Liver (tissue), 9 donors: Measurements from ENCODE around the gene CAST. TPM values are rescaled to one million over a fixed set of nuclear protein-coding genes. Genes with fewer than 3 reads are reported as not detected.
A peak's percentile ranks its signal among the peaks of the same experiment; 100 is the strongest.

ENCODE experiments used
- DNase-seq: peaks from one replicate; pipeline ENCODE4 v3.0.0-alpha.2; 2017; ENCODE audit warnings: low spot score
- H3K27ac ChIP-seq, 2 donors: one replicate each; pipeline ENCODE4 v1.7.0; 2013; ENCODE audit warnings: inconsistent platforms in 2 of 2, low read length in 2 of 2, control low read depth in 1 of 2, low read depth in 1 of 2, mild to moderate bottlenecking in 1 of 2
- H3K27me3 ChIP-seq, 4 donors: one replicate each; pipeline versions ENCODE4 v1.6.1 to v1.7.0; 2013; ENCODE audit warnings: low read length in 3 of 4, inconsistent platforms in 1 of 4, mild to moderate bottlenecking in 1 of 4, moderate library complexity in 1 of 4; ENCODE audit not compliant: control insufficient read depth in 4 of 4, insufficient read depth in 4 of 4
- H3K36me3 ChIP-seq, 4 donors: one replicate each; pipeline versions ENCODE4 v1.6.1 to v1.7.0; 2013; ENCODE audit warnings: low read length in 3 of 4, mild to moderate bottlenecking in 3 of 4, low read depth in 1 of 4, moderate library complexity in 1 of 4; ENCODE audit not compliant: control insufficient read depth in 4 of 4, insufficient read depth in 3 of 4
- H3K4me1 ChIP-seq, 4 donors: one replicate each; pipeline versions ENCODE4 v1.6.1 to v1.7.0; 2013; ENCODE audit warnings: low read length in 3 of 4, mild to moderate bottlenecking in 3 of 4, moderate library complexity in 1 of 4; ENCODE audit not compliant: control insufficient read depth in 4 of 4, insufficient read depth in 4 of 4
- H3K4me3 ChIP-seq, 3 donors: one replicate each; pipeline versions ENCODE4 v1.6.1 to v1.7.0; 2013; ENCODE audit warnings: low read length in 3 of 3, control low read depth in 1 of 3, low read depth in 1 of 3, mild to moderate bottlenecking in 1 of 3
- H3K9ac ChIP-seq, 2 donors: one replicate each; pipeline ENCODE4 v1.7.0; 2013; ENCODE audit warnings: low read length in 2 of 2, mild to moderate bottlenecking in 2 of 2, moderate library complexity in 2 of 2, control low read depth in 1 of 2, low read depth in 1 of 2
- H3K9me3 ChIP-seq, 4 donors: one replicate each; pipeline versions ENCODE4 v1.6.1 to v1.7.0; 2013; ENCODE audit warnings: low read length in 3 of 4; ENCODE audit not compliant: control insufficient read depth in 4 of 4
- ATF3 ChIP-seq: IDR thresholded peaks from 2 replicates; pipeline ENCODE4 v1.6.1; 2016; ENCODE audit warnings: antibody characterized with exemption
- CTCF ChIP-seq: fragments of 150-350 bp; IDR thresholded peaks from 2 replicates; pipeline ENCODE4 v1.5.1; 2017; ENCODE audit warnings: improper control_type of control experiment, low read depth, low read length; ENCODE audit not compliant: missing input control
- EGR1 ChIP-seq, 2 donors: IDR thresholded peaks; 2 replicates each; pipeline ENCODE4 v1.6.1; 2016 to 2018; ENCODE audit warnings: antibody characterized with exemption in 2 of 2, low read depth in 2 of 2
- FOXA1 ChIP-seq: IDR thresholded peaks from 2 replicates; pipeline ENCODE4 v1.6.1; 2016; ENCODE audit warnings: antibody characterized with exemption
- FOXA2 ChIP-seq: IDR thresholded peaks from 2 replicates; pipeline ENCODE4 v1.6.1; 2016; ENCODE audit warnings: antibody characterized with exemption
- GABPA ChIP-seq, 2 donors: IDR thresholded peaks in 1 of 2; conservative IDR thresholded peaks in 1 of 2; 2 replicates each; pipeline ENCODE4 v1.6.1; 2016; ENCODE audit warnings: antibody characterized with exemption in 2 of 2, mild to moderate bottlenecking in 1 of 2, moderate library complexity in 1 of 2
- HNF4A ChIP-seq, 2 donors: conservative IDR thresholded peaks; 2 replicates each; pipeline ENCODE4 v1.6.1; 2016; ENCODE audit warnings: antibody characterized with exemption in 2 of 2, mild to moderate bottlenecking in 2 of 2
- HNF4G ChIP-seq: IDR thresholded peaks from 2 replicates; pipeline ENCODE4 v1.6.1; 2016; ENCODE audit warnings: antibody characterized with exemption
- JUND ChIP-seq, 2 donors: IDR thresholded peaks; 2 replicates each; pipeline ENCODE4 v1.6.1; 2016; ENCODE audit warnings: antibody characterized with exemption in 2 of 2
- MAX ChIP-seq: IDR thresholded peaks from 2 replicates; pipeline ENCODE4 v1.6.1; 2016; ENCODE audit warnings: antibody characterized with exemption
- NR2F2 ChIP-seq: IDR thresholded peaks from 2 replicates; pipeline ENCODE4 v1.6.1; 2016; ENCODE audit warnings: antibody characterized with exemption
- RAD21 ChIP-seq, 2 donors: IDR thresholded peaks; 2 replicates each; pipeline ENCODE4 v1.6.1; 2016; ENCODE audit warnings: antibody characterized with exemption in 2 of 2, mild to moderate bottlenecking in 2 of 2
- REST ChIP-seq: IDR thresholded peaks from 2 replicates; pipeline ENCODE4 v1.6.1; 2016; ENCODE audit warnings: antibody characterized with exemption, mild to moderate bottlenecking
- RXRA ChIP-seq, 2 donors: IDR thresholded peaks; 2 replicates each; pipeline ENCODE4 v1.6.1; 2017 to 2018; ENCODE audit warnings: antibody characterized with exemption in 2 of 2, mild to moderate bottlenecking in 1 of 2
- SP1 ChIP-seq: IDR thresholded peaks from 2 replicates; pipeline ENCODE4 v1.6.1; 2018; ENCODE audit warnings: antibody characterized with exemption, mild to moderate bottlenecking
- TAF1 ChIP-seq: conservative IDR thresholded peaks from 2 replicates; pipeline ENCODE4 v1.6.1; 2016; ENCODE audit warnings: antibody characterized with exemption, mild to moderate bottlenecking
- YY1 ChIP-seq: IDR thresholded peaks from 2 replicates; pipeline ENCODE4 v1.6.1; 2016; ENCODE audit warnings: antibody characterized with exemption, mild to moderate bottlenecking
- ZBTB33 ChIP-seq: IDR thresholded peaks from 2 replicates; pipeline ENCODE4 v1.6.1; 2016; ENCODE audit warnings: antibody characterized with exemption
- WGBS: extraction: QIAGEN DNeasy Blood & Tissue Kit; methylation state at CpG from one replicate; pipeline ENCODE4 v1.1.7; 2013; 5-methylcytosine and 5-hydroxymethylcytosine counted together
- polyA plus RNA-seq, 2 donors: library from polyadenylated mRNA; stranded (reverse) in 1 of 2; unstranded in 1 of 2; fragments of 200-250 nt in 1 of 2; fragments of >200 nt in 1 of 2; fragmentation: Nextera tagmentation in 1 of 2; extraction: Ambion mirVana in 1 of 2; gene quantifications; one replicate each; pipeline versions ENCODE4 v1.2.1 to v1.2.3, GENCODE V29; 2013 to 2015
- total RNA-seq, 2 donors: library from RNA; depleted of rRNA; stranded (reverse); fragments of >200 nt; gene quantifications; one replicate each; pipeline ENCODE4 v1.2.3, GENCODE V29; 2014
- donor health status: healthy.
- donor health status: healthy.
- donor health status: healthy.
- donor health status: healthy.
- donor health status: healthy.

Gene CAST
- total and polyA plus RNA-seq, 4 donors = 43.3 to 126 (median 81.0) TPM

- Histone ChIP-seq H3K4me1 (no peaks in the 10 kb centered on the region), H3K9me3 (no peaks in the 10 kb centered on the region), H3K27me3 (no peaks in the 10 kb centered on the region), H3K9ac (no peak overlapping the region), H3K4me3 (no peak overlapping the region), H3K27ac (no peak overlapping the region), H3K36me3 (peaks cover 3 to 23% (median 11%) of the 10 kb centered on the region in 4 donors)
- DNase-seq = no peak
- no peak for TF ChIP-seq RXRA (IDR thresholded peaks at IDR 0.05)
- TF ChIP-seq CTCF = peak; percentile 21
- TF ChIP-seq RAD21 (IDR thresholded peaks at IDR 0.05) = peak; percentile 66 to 74
Observed at GRCh38 chr5:96729156-96729555, 67.0 kb downstream of the CAST start.

GRCh38 chr5:96730586-96730985 lies 68.4 kb downstream of the CAST start:
- Histone ChIP-seq H3K9ac (no peak overlapping the region), H3K27ac (no peak overlapping the region), H3K27me3 (no peaks in the 10 kb centered on the region), H3K4me1 (no peaks in the 10 kb centered on the region), H3K36me3 (peaks cover 3 to 25% (median 12%) of the 10 kb centered on the region in 4 donors), H3K9me3 (no peaks in the 10 kb centered on the region), H3K4me3 (no peak overlapping the region)
- 91% methylated on average over 6 of the region's 6 CpGs for WGBS
- TF ChIP-seq FOXA1 = no peak
- TF ChIP-seq GABPA (IDR thresholded peaks at IDR 0.05 in 1 of 2, conservative IDR thresholded peaks at IDR 0.05 in 1 of 2) = no peak
- no peak for TF ChIP-seq JUND (IDR thresholded peaks at IDR 0.05)
- no peak for TF ChIP-seq ATF3
- TF ChIP-seq RAD21 (IDR thresholded peaks at IDR 0.05) = no peak
- no peak for TF ChIP-seq REST
- TF ChIP-seq SP1 = no peak
- TF ChIP-seq NR2F2 = no peak
- TF ChIP-seq CTCF = no peak
- no peak for TF ChIP-seq HNF4G
- no peak for TF ChIP-seq TAF1
- no peak for TF ChIP-seq EGR1 (IDR thresholded peaks at IDR 0.05; ENCODE audit: low read depth in 2 of 2)
- no peak for TF ChIP-seq FOXA2
- no peak for TF ChIP-seq MAX
- no peak for TF ChIP-seq RXRA (IDR thresholded peaks at IDR 0.05)
- TF ChIP-seq HNF4A (conservative IDR thresholded peaks at IDR 0.05) = no peak
- no peak for TF ChIP-seq ZBTB33
- no peak for TF ChIP-seq YY1
- no peak for DNase-seq
